K562 (cell line): ENCODE results near the gene HSDL1. TPM values are rescaled to one million over a fixed set of nuclear protein-coding genes. Genes with fewer than 3 reads are reported as not detected.
A peak's percentile ranks its signal among the peaks of the same experiment; 100 is the strongest.

Experiments
- CC2D1A ChIP-seq: fragments of 450-650 bp; IDR thresholded peaks from 2 replicates; pipeline ENCODE4 v1.6.1; 2017; ENCODE audit warnings: mild to moderate bottlenecking
- CREB3 ChIP-seq: fragments of 450-650 bp; conservative IDR thresholded peaks from 2 replicates; pipeline ENCODE4 v1.6.1; 2016; ENCODE audit warnings: missing genetic modification characterization, low read depth, mild to moderate bottlenecking, missing compliant biosample characterization, moderate library complexity
- CXXC5 ChIP-seq: fragments of 250-450 bp; sonication (Bioruptor Pico); IDR thresholded peaks from 2 replicates; pipeline ENCODE4 v1.8.0; 2022; ENCODE audit warnings: inconsistent platforms, mild to moderate bottlenecking, moderate library complexity
- FOXM1 ChIP-seq, 2 experiments: fragments of 450-650 bp in 1 of 2; sonication (generic) in 1 of 2; formaldehyde crosslinking in 1 of 2; IDR thresholded peaks; 2 replicates each; pipeline versions ENCODE4 v1.6.1 to v1.9.0; 2017 to 2022; ENCODE audit warnings: low read depth in 2 of 2, mild to moderate bottlenecking in 2 of 2, missing genetic modification reagents in 1 of 2, moderate library complexity in 1 of 2
- FUS ChIP-seq: fragments of 200-400 bp; formaldehyde crosslinking; optimal IDR thresholded peaks from 2 replicates; pipeline ENCODE3; 2017; ENCODE audit warnings: low read depth, low read length
- GATAD2A ChIP-seq: fragments of 450-650 bp; IDR thresholded peaks from 2 replicates; pipeline ENCODE4 v1.6.1; 2017
- KLF16 ChIP-seq: IDR thresholded peaks from 2 replicates; pipeline ENCODE4 v1.6.1; 2016; ENCODE audit warnings: antibody characterized with exemption
- LEF1 ChIP-seq: fragments of 450-650 bp; IDR thresholded peaks from 2 replicates; pipeline ENCODE4 v1.6.1; 2016; ENCODE audit warnings: mild to moderate bottlenecking
- PHF8 ChIP-seq: fragments of 200-600 bp; sonication (generic); IDR thresholded peaks from 2 replicates; pipeline ENCODE4 v1.6.1; 2012; ENCODE audit warnings: mixed run types, mild to moderate bottlenecking, inconsistent platforms, low read length, moderate library complexity, borderline replicate concordance
- PHTF2 ChIP-seq: fragments of 250-450 bp; sonication (Bioruptor Pico); IDR thresholded peaks from 2 replicates; pipeline ENCODE4 v1.5.0; 2021; ENCODE audit warnings: mild to moderate bottlenecking
- RREB1 ChIP-seq: fragments of 250-450 bp; sonication (Bioruptor Pico); IDR thresholded peaks from 2 replicates; pipeline ENCODE4 v1.4.0; 2020
- ZBTB33 ChIP-seq: sonication (generic); formaldehyde crosslinking; IDR thresholded peaks from 2 replicates; pipeline ENCODE4 v1.8.1; 2023; ENCODE audit warnings: mild to moderate bottlenecking, missing genetic modification reagents
- ZMIZ1 ChIP-seq, 2 experiments: fragments of 150-350 bp in 1 of 2; IDR thresholded peaks; 2 replicates each; pipeline ENCODE4 v1.6.1; 2012 to 2016; ENCODE audit warnings: low read depth in 2 of 2, low read length in 2 of 2, mild to moderate bottlenecking in 1 of 2, moderate library complexity in 1 of 2
- ZNF212 ChIP-seq: fragments of 450-650 bp; formaldehyde crosslinking; IDR thresholded peaks from 2 replicates; pipeline ENCODE4 v1.4.0; 2020; ENCODE audit warnings: mild to moderate bottlenecking
- ZZZ3 ChIP-seq: fragments of 450-650 bp; IDR thresholded peaks from 2 replicates; pipeline ENCODE4 v1.6.1; 2016; ENCODE audit warnings: antibody characterized with exemption, mild to moderate bottlenecking, moderate library complexity
- polyA plus RNA-seq, 8 experiments: library from polyadenylated mRNA; depleted of rRNA in 4 of 8; stranded (reverse) in 5 of 8; unstranded in 3 of 8; fragments of >200 nt; fragmentation: Nextera tagmentation in 2 of 8; fragmentation: Illumina TruSeq in 1 of 8; extraction: Ambion mirVana in 2 of 8; extraction: Trizol in 1 of 8; gene quantifications; 2 replicates each; pipeline versions ENCODE4 v1.2.1 to v1.2.3, GENCODE V29; 2011 to 2014; ENCODE audit warnings: inconsistent platforms in 1 of 8, missing spikeins in 1 of 8
- total RNA-seq, 7 experiments: library from RNA; depleted of rRNA in 6 of 7; stranded (reverse); fragments of >200 nt in 6 of 7; fragmentation: Illumina TruSeq in 2 of 7; extraction: Trizol in 2 of 7; gene quantifications; 2 replicates each; pipeline versions ENCODE4 v1.2.1 to v1.2.3, GENCODE V29; 2011 to 2021; ENCODE audit warnings: low replicate concordance in 1 of 7

Gene HSDL1
- total and polyA plus RNA-seq, 9 of the 15 experiments (the other 6 are each of a cell fraction or from before 2014, with no cell fraction given), result 14.8 to 41.2 (median 27.7) TPM

GRCh38 chr16:84115919-84116719, 28.9 kb downstream of the HSDL1 start (continued):
- no peak for TF ChIP-seq RREB1 (CRISPR knock-in tag)
- TF ChIP-seq PHF8, result no peak
- peak; percentile 87 for TF ChIP-seq CXXC5 (CRISPR knock-in tag)
- no peak for TF ChIP-seq CC2D1A
- no peak for TF ChIP-seq FOXM1 (IDR thresholded peaks at IDR 0.05; ENCODE audit: low read depth)
- no peak for TF ChIP-seq FOXM1 (CRISPR knock-in tag; IDR thresholded peaks at IDR 0.05; ENCODE audit: low read depth)
- no peak for TF ChIP-seq FUS
- TF ChIP-seq CREB3 (tag), result no peak
- no peak for TF ChIP-seq ZZZ3
- peak; percentile 65 for TF ChIP-seq LEF1
- TF ChIP-seq KLF16, result peak; percentile 63; the same call in 1 of the 2 replicates
- no peak for TF ChIP-seq GATAD2A
- TF ChIP-seq ZMIZ1 (IDR thresholded peaks at IDR 0.05; ENCODE audit: low read depth in 2 of 2, low read length in 2 of 2), result no peak
- no peak for TF ChIP-seq PHTF2 (CRISPR knock-in tag)
- TF ChIP-seq ZNF212 (CRISPR knock-in tag), result no peak
- peak; percentile 38; the same call in 1 of the 2 replicates for TF ChIP-seq ZBTB33
